ENCODE results near the gene CCDC40.
A peak's percentile ranks its signal among the peaks of the same experiment; 100 is the strongest.
"Not testable (repeated sequence)": the region's sequence is repeated elsewhere in the genome, so short reads cannot be mapped to it uniquely, and the experiment has no call there.

Gene CCDC40

GRCh38 chr17:80035937-80036714 lies at the start of gene CCDC40:
CCDC40 (plus strand) TSS chr17:80036642; CDS start chr17:80036663, 21 bp downstream.
- DNase-seq: peak; percentile 61 to 74

GRCh38 chr17:79987187-79987934 lies 49.1 kb upstream of the CCDC40 start:
- DNase-seq: no peak

GRCh38 chr17:79987935-79988184 lies 48.6 kb upstream of the CCDC40 start:
- DNase-seq: no peak

- DNase-seq: no peak
Observed at GRCh38 chr17:79988185-79988971, 48.1 kb upstream of the CCDC40 start.

- no peak for DNase-seq
Observed at GRCh38 chr17:79989106-79989835, 47.2 kb upstream of the CCDC40 start.

- DNase-seq: no peak
Observed at GRCh38 chr17:79990051-79990592, 46.3 kb upstream of the CCDC40 start.

GRCh38 chr17:79990704-79991103 lies 45.7 kb upstream of the CCDC40 start:
- no peak for DNase-seq

- DNase-seq: peak; percentile 84 to 85
Observed at GRCh38 chr17:79991140-79991923, 45.1 kb upstream of the CCDC40 start.

GRCh38 chr17:79991924-79992648 lies 44.4 kb upstream of the CCDC40 start:
- no peak for DNase-seq

GRCh38 chr17:79992649-79993389 lies 43.6 kb upstream of the CCDC40 start:
- no peak for DNase-seq

- peak; percentile 43 to 53 for DNase-seq
Observed at GRCh38 chr17:79993390-79994227, 42.8 kb upstream of the CCDC40 start.

GRCh38 chr17:79994228-79994569 lies 42.2 kb upstream of the CCDC40 start:
- not testable (repeated sequence) for DNase-seq

GRCh38 chr17:79994602-79995001 lies 41.8 kb upstream of the CCDC40 start:
- no peak for DNase-seq

- DNase-seq: no peak
Observed at GRCh38 chr17:79995696-79996095, 40.7 kb upstream of the CCDC40 start.

GRCh38 chr17:79996291-79996690 lies 40.2 kb upstream of the CCDC40 start:
- DNase-seq: no peak

- DNase-seq: peak; percentile 56 to 69
Observed at GRCh38 chr17:79997011-79997660, 39.3 kb upstream of the CCDC40 start.

- DNase-seq: no peak
Observed at GRCh38 chr17:80000136-80000535, 36.3 kb upstream of the CCDC40 start.

- no peak for DNase-seq
Observed at GRCh38 chr17:80000981-80001775, 35.3 kb upstream of the CCDC40 start.

All from activated CD4-positive, alpha-beta T cell treated with anti-CD3 and anti-CD28 coated beads for 4 hours (primary cell).